ENCODE results near the gene IRF9.

The IRF9 gene

GRCh38 chr14:24114532-24115421 lies 46.3 kb upstream of the IRF9 start, which contains the start of the genes DCAF11 and NRL:
Gene DCAF11 (plus strand): TSS chr14:24114777. CDS start chr14:24115595, 818 bp downstream.
Gene NRL (minus strand): TSS chr14:24114949. CDS start chr14:24082848, 32,101 bp downstream.
- TF ChIP-seq CEBPB (IDR thresholded peaks at IDR 0.05) (no peak), MAX (IDR thresholded peaks at IDR 0.05) (peak; percentile 96), TAF1 (IDR thresholded peaks at IDR 0.05; ENCODE audit: low read depth) (peak; percentile 54), TCF12 (IDR thresholded peaks at IDR 0.05; ENCODE audit: low read depth) (peak; percentile 46; the same call in 1 of the 2 replicates), NFIC (IDR thresholded peaks at IDR 0.05) (no peak), CREB1 (IDR thresholded peaks at IDR 0.05; ENCODE audit: low read depth) (peak; percentile 87), YY1 (IDR thresholded peaks at IDR 0.05; ENCODE audit: low read depth) (no peak; the same call in 1 of the 2 replicates), EGR1 (IDR thresholded peaks at IDR 0.05) (peak; percentile 94), FOXM1 (IDR thresholded peaks at IDR 0.05; ENCODE audit: borderline replicate concordance, low read depth) (no peak), TEAD4 (IDR thresholded peaks at IDR 0.05) (peak; percentile 27; the same call in 1 of the 2 replicates), EP300 (IDR thresholded peaks at IDR 0.05; ENCODE audit: borderline replicate concordance) (no peak; the same call in 1 of the 2 replicates), ZBTB7A (IDR thresholded peaks at IDR 0.05; ENCODE audit: low read depth) (no peak), RAD21 (IDR thresholded peaks at IDR 0.05; ENCODE audit: low read depth) (no peak)
- TF ChIP-seq, protein P1, sequence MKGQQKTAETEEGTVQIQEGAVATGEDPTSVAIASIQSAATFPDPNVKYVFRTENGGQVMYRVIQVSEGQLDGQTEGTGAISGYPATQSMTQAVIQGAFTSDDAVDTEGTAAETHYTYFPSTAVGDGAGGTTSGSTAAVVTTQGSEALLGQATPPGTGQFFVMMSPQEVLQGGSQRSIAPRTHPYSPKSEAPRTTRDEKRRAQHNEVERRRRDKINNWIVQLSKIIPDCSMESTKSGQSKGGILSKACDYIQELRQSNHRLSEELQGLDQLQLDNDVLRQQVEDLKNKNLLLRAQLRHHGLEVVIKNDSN (IDR thresholded peaks at IDR 0.05) = peak; percentile 94
- TF ChIP-seq, protein P2, sequence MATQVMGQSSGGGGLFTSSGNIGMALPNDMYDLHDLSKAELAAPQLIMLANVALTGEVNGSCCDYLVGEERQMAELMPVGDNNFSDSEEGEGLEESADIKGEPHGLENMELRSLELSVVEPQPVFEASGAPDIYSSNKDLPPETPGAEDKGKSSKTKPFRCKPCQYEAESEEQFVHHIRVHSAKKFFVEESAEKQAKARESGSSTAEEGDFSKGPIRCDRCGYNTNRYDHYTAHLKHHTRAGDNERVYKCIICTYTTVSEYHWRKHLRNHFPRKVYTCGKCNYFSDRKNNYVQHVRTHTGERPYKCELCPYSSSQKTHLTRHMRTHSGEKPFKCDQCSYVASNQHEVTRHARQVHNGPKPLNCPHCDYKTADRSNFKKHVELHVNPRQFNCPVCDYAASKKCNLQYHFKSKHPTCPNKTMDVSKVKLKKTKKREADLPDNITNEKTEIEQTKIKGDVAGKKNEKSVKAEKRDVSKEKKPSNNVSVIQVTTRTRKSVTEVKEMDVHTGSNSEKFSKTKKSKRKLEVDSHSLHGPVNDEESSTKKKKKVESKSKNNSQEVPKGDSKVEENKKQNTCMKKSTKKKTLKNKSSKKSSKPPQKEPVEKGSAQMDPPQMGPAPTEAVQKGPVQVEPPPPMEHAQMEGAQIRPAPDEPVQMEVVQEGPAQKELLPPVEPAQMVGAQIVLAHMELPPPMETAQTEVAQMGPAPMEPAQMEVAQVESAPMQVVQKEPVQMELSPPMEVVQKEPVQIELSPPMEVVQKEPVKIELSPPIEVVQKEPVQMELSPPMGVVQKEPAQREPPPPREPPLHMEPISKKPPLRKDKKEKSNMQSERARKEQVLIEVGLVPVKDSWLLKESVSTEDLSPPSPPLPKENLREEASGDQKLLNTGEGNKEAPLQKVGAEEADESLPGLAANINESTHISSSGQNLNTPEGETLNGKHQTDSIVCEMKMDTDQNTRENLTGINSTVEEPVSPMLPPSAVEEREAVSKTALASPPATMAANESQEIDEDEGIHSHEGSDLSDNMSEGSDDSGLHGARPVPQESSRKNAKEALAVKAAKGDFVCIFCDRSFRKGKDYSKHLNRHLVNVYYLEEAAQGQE (IDR thresholded peaks at IDR 0.05; ENCODE audit: low read depth) = no peak

DNA sequence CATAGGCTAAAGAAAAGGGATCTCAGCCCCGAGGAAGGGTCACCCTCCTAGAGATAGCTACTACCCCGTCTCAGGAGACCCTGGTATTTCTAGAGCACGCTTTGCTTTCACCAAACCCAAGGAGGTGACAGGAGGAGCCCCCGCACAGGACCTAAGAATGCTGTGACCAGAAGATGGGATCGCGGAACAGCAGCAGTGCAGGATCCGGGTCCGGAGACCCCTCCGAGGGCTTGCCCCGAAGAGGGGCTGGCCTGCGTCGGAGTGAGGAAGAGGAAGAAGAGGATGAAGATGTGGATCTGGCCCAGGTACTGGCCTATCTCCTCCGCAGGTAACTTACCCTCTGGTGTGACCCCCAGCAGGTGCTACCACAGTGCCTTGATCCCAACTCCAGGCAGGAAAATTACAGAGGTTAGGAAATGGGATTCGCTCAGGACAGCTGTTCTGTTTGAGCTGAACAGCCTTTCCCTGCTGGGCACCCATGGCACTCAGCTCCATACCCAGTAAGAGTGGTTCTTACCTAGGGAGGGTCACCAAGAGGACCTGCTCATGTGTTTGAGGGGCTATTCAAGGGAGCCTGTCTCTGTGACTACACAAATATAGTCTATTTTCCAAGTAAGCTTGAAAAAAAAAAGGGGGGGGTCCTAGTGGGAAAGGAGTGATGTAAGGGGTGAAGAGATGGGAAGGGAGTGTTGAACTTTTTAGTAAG lies 45.5 kb upstream of the IRF9 start:
- TF ChIP-seq TEAD4 (IDR thresholded peaks at IDR 0.05) (0 out of 2 replicates have a peak, but pooled peaks have one; percentile 15), FOXM1 (IDR thresholded peaks at IDR 0.05; ENCODE audit: borderline replicate concordance, low read depth) (no peak), CEBPB (IDR thresholded peaks at IDR 0.05) (no peak)

DNA sequence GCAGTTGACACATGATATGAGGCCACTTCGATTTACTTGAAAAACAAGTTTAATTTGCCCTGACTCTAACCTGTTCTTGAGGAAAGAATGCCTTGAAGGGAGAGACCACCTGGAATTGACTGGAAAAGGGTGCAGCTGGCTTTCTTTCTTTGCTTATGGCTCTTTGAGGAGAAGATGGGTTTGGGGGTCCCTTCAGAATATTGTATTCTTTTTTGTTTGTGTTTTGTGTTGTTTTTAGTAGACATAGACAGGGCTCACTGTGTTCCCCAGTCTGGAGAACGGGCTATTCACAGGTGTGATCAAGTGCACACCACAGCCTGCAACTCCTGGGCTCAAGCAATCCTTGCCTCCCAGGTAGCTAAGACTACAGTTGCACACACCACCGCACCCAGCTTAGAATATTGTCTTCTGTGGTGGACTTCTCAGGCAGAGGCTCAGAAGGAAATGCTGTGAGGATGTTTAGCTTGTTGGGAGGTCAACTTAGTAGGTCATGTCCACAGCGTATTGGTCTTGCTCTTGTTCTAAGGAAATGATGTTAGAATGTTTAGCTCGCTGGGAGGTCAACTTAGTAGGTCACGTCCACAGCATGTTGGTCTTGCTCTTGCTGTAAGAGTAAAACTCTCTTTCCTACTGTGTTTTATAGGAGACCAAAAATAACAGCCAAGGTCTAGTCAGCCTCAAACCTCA lies 44.8 kb upstream of the IRF9 start:
- TF ChIP-seq CREB1 (IDR thresholded peaks at IDR 0.05; ENCODE audit: low read depth) = no peak
- TF ChIP-seq EGR1 (IDR thresholded peaks at IDR 0.05) = no peak
- no peak for TF ChIP-seq TEAD4 (IDR thresholded peaks at IDR 0.05)

DNA sequence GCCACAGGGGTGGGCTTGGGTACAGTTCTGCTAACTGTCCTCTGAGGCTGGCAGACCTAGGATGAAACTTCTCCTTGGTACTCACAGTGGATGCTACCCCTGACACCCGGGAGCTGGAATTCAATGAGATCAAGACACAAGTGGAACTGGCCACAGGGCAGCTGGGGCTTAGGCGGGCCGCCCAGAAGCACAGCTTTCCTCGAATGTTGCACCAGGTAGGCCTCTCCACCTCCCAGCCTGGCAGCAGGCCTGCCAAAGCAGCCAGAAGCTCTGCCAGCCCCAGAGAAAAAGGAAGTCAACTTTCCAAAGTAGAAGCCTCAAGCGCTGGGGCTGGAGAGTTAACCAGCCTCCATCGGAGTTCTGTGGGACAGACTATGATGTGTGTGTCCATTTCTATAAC lies 43.9 kb upstream of the IRF9 start:
- TF ChIP-seq, protein P1 (IDR thresholded peaks at IDR 0.05) = no peak
- TF ChIP-seq FOXM1 (IDR thresholded peaks at IDR 0.05; ENCODE audit: borderline replicate concordance, low read depth) (no peak), TEAD4 (IDR thresholded peaks at IDR 0.05) (no peak), TCF12 (IDR thresholded peaks at IDR 0.05; ENCODE audit: low read depth) (no peak), EP300 (IDR thresholded peaks at IDR 0.05; ENCODE audit: borderline replicate concordance) (no peak), RAD21 (IDR thresholded peaks at IDR 0.05; ENCODE audit: low read depth) (no peak), EGR1 (IDR thresholded peaks at IDR 0.05) (no peak), TAF1 (IDR thresholded peaks at IDR 0.05; ENCODE audit: low read depth) (no peak), CREB1 (IDR thresholded peaks at IDR 0.05; ENCODE audit: low read depth) (no peak)
- TF ChIP-seq, protein P2 (IDR thresholded peaks at IDR 0.05; ENCODE audit: low read depth) = no peak

DNA sequence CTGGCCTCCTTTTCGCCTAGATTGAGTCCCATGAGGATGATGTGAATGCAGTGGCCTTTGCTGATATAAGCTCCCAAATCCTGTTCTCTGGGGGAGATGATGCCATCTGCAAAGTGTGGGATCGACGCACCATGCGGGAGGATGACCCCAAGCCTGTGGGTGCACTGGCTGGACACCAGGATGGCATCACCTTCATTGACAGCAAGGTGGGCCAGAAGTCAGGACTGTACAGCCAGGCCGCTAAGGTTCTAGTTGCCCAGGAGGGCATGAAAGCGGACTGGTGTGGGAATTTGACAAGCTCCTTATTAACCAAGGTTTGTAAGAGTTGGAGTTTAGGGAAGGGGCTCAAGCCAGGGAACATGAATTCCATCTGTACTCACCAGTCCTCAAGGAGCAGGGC lies 41.4 kb upstream of the IRF9 start:
- no peak for TF ChIP-seq RAD21 (IDR thresholded peaks at IDR 0.05; ENCODE audit: low read depth)
- no peak for TF ChIP-seq EGR1 (IDR thresholded peaks at IDR 0.05)
- TF ChIP-seq, protein P2 (IDR thresholded peaks at IDR 0.05; ENCODE audit: low read depth) = no peak
- no peak for TF ChIP-seq YY1 (IDR thresholded peaks at IDR 0.05; ENCODE audit: low read depth)
- TF ChIP-seq TAF1 (IDR thresholded peaks at IDR 0.05; ENCODE audit: low read depth) = no peak
- no peak for TF ChIP-seq TEAD4 (IDR thresholded peaks at IDR 0.05)
